Liver (tissue), 9 donors: ENCODE measurements around the gene CALML3. TPM values are rescaled to one million over a fixed set of nuclear protein-coding genes. Genes with fewer than 3 reads are reported as not detected.

ENCODE experiments used
- DNase-seq: peaks from one replicate; pipeline ENCODE4 v3.0.0-alpha.2; 2017; ENCODE audit warnings: low spot score
- H3K27ac ChIP-seq, 2 donors: one replicate each; pipeline ENCODE4 v1.7.0; 2013; ENCODE audit warnings: inconsistent platforms in 2 of 2, low read length in 2 of 2, control low read depth in 1 of 2, low read depth in 1 of 2, mild to moderate bottlenecking in 1 of 2
- H3K27me3 ChIP-seq, 4 donors: one replicate each; pipeline versions ENCODE4 v1.6.1 to v1.7.0; 2013; ENCODE audit warnings: low read length in 3 of 4, inconsistent platforms in 1 of 4, mild to moderate bottlenecking in 1 of 4, moderate library complexity in 1 of 4; ENCODE audit not compliant: control insufficient read depth in 4 of 4, insufficient read depth in 4 of 4
- H3K36me3 ChIP-seq, 4 donors: one replicate each; pipeline versions ENCODE4 v1.6.1 to v1.7.0; 2013; ENCODE audit warnings: low read length in 3 of 4, mild to moderate bottlenecking in 3 of 4, low read depth in 1 of 4, moderate library complexity in 1 of 4; ENCODE audit not compliant: control insufficient read depth in 4 of 4, insufficient read depth in 3 of 4
- H3K4me1 ChIP-seq, 4 donors: one replicate each; pipeline versions ENCODE4 v1.6.1 to v1.7.0; 2013; ENCODE audit warnings: low read length in 3 of 4, mild to moderate bottlenecking in 3 of 4, moderate library complexity in 1 of 4; ENCODE audit not compliant: control insufficient read depth in 4 of 4, insufficient read depth in 4 of 4
- H3K4me3 ChIP-seq, 3 donors: one replicate each; pipeline versions ENCODE4 v1.6.1 to v1.7.0; 2013; ENCODE audit warnings: low read length in 3 of 3, control low read depth in 1 of 3, low read depth in 1 of 3, mild to moderate bottlenecking in 1 of 3
- H3K9ac ChIP-seq, 2 donors: one replicate each; pipeline ENCODE4 v1.7.0; 2013; ENCODE audit warnings: low read length in 2 of 2, mild to moderate bottlenecking in 2 of 2, moderate library complexity in 2 of 2, control low read depth in 1 of 2, low read depth in 1 of 2
- H3K9me3 ChIP-seq, 4 donors: one replicate each; pipeline versions ENCODE4 v1.6.1 to v1.7.0; 2013; ENCODE audit warnings: low read length in 3 of 4; ENCODE audit not compliant: control insufficient read depth in 4 of 4
- ATF3 ChIP-seq: IDR thresholded peaks from 2 replicates; pipeline ENCODE4 v1.6.1; 2016; ENCODE audit warnings: antibody characterized with exemption
- CTCF ChIP-seq: fragments of 150-350 bp; IDR thresholded peaks from 2 replicates; pipeline ENCODE4 v1.5.1; 2017; ENCODE audit warnings: improper control_type of control experiment, low read depth, low read length; ENCODE audit not compliant: missing input control
- EGR1 ChIP-seq, 2 donors: IDR thresholded peaks; 2 replicates each; pipeline ENCODE4 v1.6.1; 2016 to 2018; ENCODE audit warnings: antibody characterized with exemption in 2 of 2, low read depth in 2 of 2
- FOXA1 ChIP-seq: IDR thresholded peaks from 2 replicates; pipeline ENCODE4 v1.6.1; 2016; ENCODE audit warnings: antibody characterized with exemption
- FOXA2 ChIP-seq: IDR thresholded peaks from 2 replicates; pipeline ENCODE4 v1.6.1; 2016; ENCODE audit warnings: antibody characterized with exemption
- GABPA ChIP-seq, 2 donors: IDR thresholded peaks in 1 of 2; conservative IDR thresholded peaks in 1 of 2; 2 replicates each; pipeline ENCODE4 v1.6.1; 2016; ENCODE audit warnings: antibody characterized with exemption in 2 of 2, mild to moderate bottlenecking in 1 of 2, moderate library complexity in 1 of 2
- HNF4A ChIP-seq, 2 donors: conservative IDR thresholded peaks; 2 replicates each; pipeline ENCODE4 v1.6.1; 2016; ENCODE audit warnings: antibody characterized with exemption in 2 of 2, mild to moderate bottlenecking in 2 of 2
- HNF4G ChIP-seq: IDR thresholded peaks from 2 replicates; pipeline ENCODE4 v1.6.1; 2016; ENCODE audit warnings: antibody characterized with exemption
- JUND ChIP-seq, 2 donors: IDR thresholded peaks; 2 replicates each; pipeline ENCODE4 v1.6.1; 2016; ENCODE audit warnings: antibody characterized with exemption in 2 of 2
- MAX ChIP-seq: IDR thresholded peaks from 2 replicates; pipeline ENCODE4 v1.6.1; 2016; ENCODE audit warnings: antibody characterized with exemption
- NR2F2 ChIP-seq: IDR thresholded peaks from 2 replicates; pipeline ENCODE4 v1.6.1; 2016; ENCODE audit warnings: antibody characterized with exemption
- RAD21 ChIP-seq, 2 donors: IDR thresholded peaks; 2 replicates each; pipeline ENCODE4 v1.6.1; 2016; ENCODE audit warnings: antibody characterized with exemption in 2 of 2, mild to moderate bottlenecking in 2 of 2
- REST ChIP-seq: IDR thresholded peaks from 2 replicates; pipeline ENCODE4 v1.6.1; 2016; ENCODE audit warnings: antibody characterized with exemption, mild to moderate bottlenecking
- YY1 ChIP-seq: IDR thresholded peaks from 2 replicates; pipeline ENCODE4 v1.6.1; 2016; ENCODE audit warnings: antibody characterized with exemption, mild to moderate bottlenecking
- ZBTB33 ChIP-seq: IDR thresholded peaks from 2 replicates; pipeline ENCODE4 v1.6.1; 2016; ENCODE audit warnings: antibody characterized with exemption
- WGBS: extraction: QIAGEN DNeasy Blood & Tissue Kit; methylation state at CpG from one replicate; pipeline ENCODE4 v1.1.7; 2013; 5-methylcytosine and 5-hydroxymethylcytosine counted together
- polyA plus RNA-seq, 2 donors: library from polyadenylated mRNA; stranded (reverse) in 1 of 2; unstranded in 1 of 2; fragments of 200-250 nt in 1 of 2; fragments of >200 nt in 1 of 2; fragmentation: Nextera tagmentation in 1 of 2; extraction: Ambion mirVana in 1 of 2; gene quantifications; one replicate each; pipeline versions ENCODE4 v1.2.1 to v1.2.3, GENCODE V29; 2013 to 2015
- total RNA-seq, 2 donors: library from RNA; depleted of rRNA; stranded (reverse); fragments of >200 nt; gene quantifications; one replicate each; pipeline ENCODE4 v1.2.3, GENCODE V29; 2014
- donor health status: healthy.
- donor health status: healthy.
- donor health status: healthy.
- donor health status: healthy.
- donor health status: healthy.

CALML3 gene
- total and polyA plus RNA-seq, 4 donors = not detected

- no peak for TF ChIP-seq CTCF
- no peak for TF ChIP-seq HNF4G
- TF ChIP-seq JUND (IDR thresholded peaks at IDR 0.05) = no peak
Observed at GRCh38 chr10:5550250-5550545, 25.4 kb downstream of the CALML3 start (continued).

GRCh38 chr10:5550621-5551530 lies 26.1 kb downstream of the CALML3 start:
- no peaks in the 10 kb centered on the region for H3K9me3 ChIP-seq
- H3K9ac ChIP-seq = no peak overlapping the region
- no peak for DNase-seq
- TF ChIP-seq EGR1 (IDR thresholded peaks at IDR 0.05; ENCODE audit: low read depth in 2 of 2) = no peak
- no peak for TF ChIP-seq ATF3
- TF ChIP-seq YY1 = no peak
- TF ChIP-seq RAD21 (IDR thresholded peaks at IDR 0.05) = no peak
- TF ChIP-seq FOXA2 = no peak
- TF ChIP-seq HNF4G = no peak
- TF ChIP-seq NR2F2 = no peak
- no peak for TF ChIP-seq GABPA (IDR thresholded peaks at IDR 0.05 in 1 of 2, conservative IDR thresholded peaks at IDR 0.05 in 1 of 2)
- no peak for TF ChIP-seq MAX
- TF ChIP-seq CTCF = no peak
- no peak for TF ChIP-seq FOXA1
- TF ChIP-seq ZBTB33 = no peak
- no peak for TF ChIP-seq REST
- no peak for TF ChIP-seq HNF4A (conservative IDR thresholded peaks at IDR 0.05)
- no peak overlapping the region for H3K27ac ChIP-seq
- H3K4me3 ChIP-seq = no peak overlapping the region
- no peaks in the 10 kb centered on the region for H3K27me3 ChIP-seq
- peaks cover 5 to 43% (median 31%) of the 10 kb centered on the region in 4 donors for H3K4me1 ChIP-seq
- H3K36me3 ChIP-seq = no peaks in the 10 kb centered on the region
- 95% methylated on average over 17 of the region's 17 CpGs for WGBS
